ENCODE results near the gene FOXN3.
A peak's percentile ranks its signal among the peaks of the same experiment; 100 is the strongest.

FOXN3 gene

GRCh38 chr14:89324501-89325298 is 92.3 kb downstream of the FOXN3 start:
- DNase-seq (ENCODE audit: extremely low spot score): peak; percentile 60
- POLR2A ChIA-PET: no interaction called here
- TF ChIP-seq, protein P1, sequence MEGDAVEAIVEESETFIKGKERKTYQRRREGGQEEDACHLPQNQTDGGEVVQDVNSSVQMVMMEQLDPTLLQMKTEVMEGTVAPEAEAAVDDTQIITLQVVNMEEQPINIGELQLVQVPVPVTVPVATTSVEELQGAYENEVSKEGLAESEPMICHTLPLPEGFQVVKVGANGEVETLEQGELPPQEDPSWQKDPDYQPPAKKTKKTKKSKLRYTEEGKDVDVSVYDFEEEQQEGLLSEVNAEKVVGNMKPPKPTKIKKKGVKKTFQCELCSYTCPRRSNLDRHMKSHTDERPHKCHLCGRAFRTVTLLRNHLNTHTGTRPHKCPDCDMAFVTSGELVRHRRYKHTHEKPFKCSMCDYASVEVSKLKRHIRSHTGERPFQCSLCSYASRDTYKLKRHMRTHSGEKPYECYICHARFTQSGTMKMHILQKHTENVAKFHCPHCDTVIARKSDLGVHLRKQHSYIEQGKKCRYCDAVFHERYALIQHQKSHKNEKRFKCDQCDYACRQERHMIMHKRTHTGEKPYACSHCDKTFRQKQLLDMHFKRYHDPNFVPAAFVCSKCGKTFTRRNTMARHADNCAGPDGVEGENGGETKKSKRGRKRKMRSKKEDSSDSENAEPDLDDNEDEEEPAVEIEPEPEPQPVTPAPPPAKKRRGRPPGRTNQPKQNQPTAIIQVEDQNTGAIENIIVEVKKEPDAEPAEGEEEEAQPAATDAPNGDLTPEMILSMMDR (IDR thresholded peaks at IDR 0.05; ENCODE audit: control extremely low read depth, extremely low read depth, low read depth, missing control alignments): no peak
- CTCF ChIA-PET: interaction anchor here (1.0 to 1.5 kb wide), 5 partner anchors 13 to 40 kb away, joined by 3 to 7 read pairs (median 3); no protein-coding TSS in a partner anchor

GRCh38 chr14:89320381-89321000 is 96.5 kb downstream of the FOXN3 start:
- CTCF ChIA-PET: interaction anchor here (0.7 kb wide), 1 partner anchor 16 kb away, joined by 3 read pairs; no protein-coding TSS in a partner anchor
- TF ChIP-seq, protein P1 (IDR thresholded peaks at IDR 0.05; ENCODE audit: control extremely low read depth, extremely low read depth, low read depth, missing control alignments): no peak
- POLR2A ChIA-PET: no interaction called here
- DNase-seq (ENCODE audit: extremely low spot score): no peak

DNA sequence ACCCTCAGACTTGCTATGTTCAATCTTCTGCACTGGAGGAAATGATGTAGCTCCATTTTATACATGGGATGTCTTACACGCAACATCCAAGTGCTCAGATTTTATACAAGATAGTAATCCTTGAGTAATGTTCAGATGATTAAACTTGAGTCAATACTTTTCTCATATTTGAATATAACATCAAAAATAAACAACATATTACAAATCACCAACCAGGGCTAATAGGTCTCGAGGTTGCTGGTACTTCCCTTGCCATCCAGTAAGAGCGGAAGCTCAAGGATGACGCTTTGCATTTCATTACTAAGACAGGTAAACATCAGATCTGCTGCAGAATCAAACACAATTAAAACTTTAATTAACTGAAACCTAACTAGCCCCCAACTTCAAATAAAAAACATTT is 97.3 kb downstream of the FOXN3 start:
- ChIA-PET POLR2A (no interaction called here), CTCF (interaction anchor here (0.7 to 1.3 kb wide), 2 partner anchors 16 to 18 kb away, joined by 3 read pairs; no protein-coding TSS in a partner anchor)
- no peak for DNase-seq (ENCODE audit: extremely low spot score)
- TF ChIP-seq, protein P1 (IDR thresholded peaks at IDR 0.05; ENCODE audit: control extremely low read depth, extremely low read depth, low read depth, missing control alignments): no peak

- CTCF ChIA-PET: interaction anchor here (1.1 to 3.2 kb wide), 6 partner anchors 9 to 54 kb away, joined by 4 to 12 read pairs (median 5); no protein-coding TSS in a partner anchor
- TF ChIP-seq, protein P1 (IDR thresholded peaks at IDR 0.05; ENCODE audit: control extremely low read depth, extremely low read depth, low read depth, missing control alignments): no peak
- POLR2A ChIA-PET: no interaction called here
Observed at GRCh38 chr14:89317051-89317691, 99.9 kb downstream of the FOXN3 start.

DNA sequence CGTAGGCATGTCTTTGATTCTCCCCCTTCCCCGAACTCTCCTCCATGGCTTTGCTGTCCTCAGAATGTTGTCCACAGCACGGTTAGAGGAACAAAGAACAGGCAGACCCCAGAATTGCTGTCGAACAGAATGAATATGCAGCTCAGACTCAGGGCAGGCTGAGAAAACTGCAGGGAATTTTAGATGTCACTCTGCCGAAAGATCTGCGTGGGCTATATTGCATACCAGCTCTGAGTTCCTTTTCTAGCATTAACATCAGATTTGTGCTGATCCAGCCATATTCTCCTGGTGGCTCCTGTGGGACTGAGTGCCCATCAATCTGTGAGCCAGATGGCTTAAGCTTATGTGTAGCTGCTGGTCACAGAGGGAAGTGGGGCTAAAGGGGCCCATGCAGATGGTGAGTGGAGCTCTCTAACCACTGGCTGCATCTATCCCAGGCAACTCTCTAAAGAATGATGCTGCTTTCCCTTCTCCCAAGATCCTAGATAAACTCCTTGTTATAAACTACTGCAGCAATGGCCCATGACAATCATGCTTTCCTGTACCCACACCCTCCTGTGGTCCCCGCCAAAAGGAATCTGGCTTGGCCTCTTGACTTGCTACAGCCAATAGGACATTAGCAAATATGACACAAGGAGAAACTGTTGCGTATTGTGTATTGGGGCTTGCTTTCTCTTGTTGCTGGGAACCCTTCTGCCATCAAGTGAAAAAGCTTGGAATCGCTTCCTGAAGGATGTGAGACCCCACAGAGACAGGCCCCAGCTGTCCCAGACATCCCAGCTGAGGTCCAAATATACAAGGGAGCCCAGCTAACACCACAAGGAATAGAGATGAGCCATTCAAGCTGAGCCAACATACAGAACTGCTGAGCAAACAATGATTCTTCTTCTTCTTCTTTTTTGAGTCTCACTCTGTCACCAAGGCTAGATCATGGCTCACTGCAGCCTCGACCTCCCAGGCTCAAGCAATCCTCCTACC is 101.3 kb downstream of the FOXN3 start:
- no peak for DNase-seq (ENCODE audit: extremely low spot score)
- TF ChIP-seq, protein P1 (IDR thresholded peaks at IDR 0.05; ENCODE audit: control extremely low read depth, extremely low read depth, low read depth, missing control alignments): no peak
- POLR2A ChIA-PET: no interaction called here
- CTCF ChIA-PET: interaction anchor here (1.3 to 3.2 kb wide), 7 partner anchors 7 to 37 kb away, joined by 3 to 12 read pairs (median 10); no protein-coding TSS in a partner anchor

More at GRCh38 chr14:89317051-89317691, 99.9 kb downstream of the FOXN3 start:
- peak; percentile 39 for DNase-seq (ENCODE audit: extremely low spot score)
